PFSK-1 (cell line): ENCODE measurements around the gene BTG1.

ENCODE experiments used
- FOXP2 ChIP-seq: optimal IDR thresholded peaks from 2 replicates; pipeline ENCODE3; 2011; ENCODE audit warnings: borderline replicate concordance, control low read depth, inconsistent platforms; ENCODE audit not compliant: insufficient read depth; ENCODE audit errors: extremely low read length, extremely low read depth
- POLR2AphosphoS5 ChIP-seq: IDR thresholded peaks from 2 replicates; pipeline ENCODE4 v1.6.1; 2012; ENCODE audit warnings: low read depth, mild to moderate bottlenecking, control low read depth, low read length, moderate library complexity
- SIN3A ChIP-seq: IDR thresholded peaks from 2 replicates; pipeline ENCODE4 v1.6.1; 2012; ENCODE audit warnings: mild to moderate bottlenecking, low read length, moderate library complexity, borderline replicate concordance; ENCODE audit not compliant: insufficient read depth
- TAF1 ChIP-seq: IDR thresholded peaks from 2 replicates; pipeline ENCODE4 v1.6.1; 2012; ENCODE audit warnings: low read length, control low read depth, borderline replicate concordance; ENCODE audit not compliant: insufficient read depth
- TF ChIP-seq, protein P1 (sequence below), 2 experiments: IDR thresholded peaks; 2 replicates each; pipeline versions ENCODE4 v1.6.1 to v1.8.0; 2011 to 2012; ENCODE audit warnings: low read depth in 2 of 2, low read length in 2 of 2, control low read depth in 1 of 2, inconsistent platforms in 1 of 2, mild to moderate bottlenecking in 1 of 2, moderate library complexity in 1 of 2; ENCODE audit not compliant: insufficient read depth in 1 of 2

The BTG1 gene

DNA sequence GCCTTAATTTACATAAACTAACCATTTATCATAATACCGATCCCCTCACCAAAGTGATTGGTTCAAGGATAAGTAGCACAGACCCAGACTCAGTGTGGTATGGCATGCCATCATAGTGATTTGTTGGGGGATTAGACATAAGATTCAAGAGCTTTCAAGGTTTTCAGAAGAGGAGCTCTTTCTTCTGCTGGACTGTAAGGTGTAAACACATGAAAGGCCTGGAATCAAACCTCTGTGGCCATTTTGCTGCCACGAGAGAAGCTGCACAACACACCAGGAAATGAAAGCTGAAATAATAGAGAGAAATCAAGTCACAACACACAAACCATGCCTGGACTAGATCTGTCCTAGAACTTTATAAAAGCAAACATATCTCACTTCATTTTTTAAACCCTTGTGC, 30.8 kb downstream of the BTG1 start:
- TF ChIP-seq, protein P1, sequence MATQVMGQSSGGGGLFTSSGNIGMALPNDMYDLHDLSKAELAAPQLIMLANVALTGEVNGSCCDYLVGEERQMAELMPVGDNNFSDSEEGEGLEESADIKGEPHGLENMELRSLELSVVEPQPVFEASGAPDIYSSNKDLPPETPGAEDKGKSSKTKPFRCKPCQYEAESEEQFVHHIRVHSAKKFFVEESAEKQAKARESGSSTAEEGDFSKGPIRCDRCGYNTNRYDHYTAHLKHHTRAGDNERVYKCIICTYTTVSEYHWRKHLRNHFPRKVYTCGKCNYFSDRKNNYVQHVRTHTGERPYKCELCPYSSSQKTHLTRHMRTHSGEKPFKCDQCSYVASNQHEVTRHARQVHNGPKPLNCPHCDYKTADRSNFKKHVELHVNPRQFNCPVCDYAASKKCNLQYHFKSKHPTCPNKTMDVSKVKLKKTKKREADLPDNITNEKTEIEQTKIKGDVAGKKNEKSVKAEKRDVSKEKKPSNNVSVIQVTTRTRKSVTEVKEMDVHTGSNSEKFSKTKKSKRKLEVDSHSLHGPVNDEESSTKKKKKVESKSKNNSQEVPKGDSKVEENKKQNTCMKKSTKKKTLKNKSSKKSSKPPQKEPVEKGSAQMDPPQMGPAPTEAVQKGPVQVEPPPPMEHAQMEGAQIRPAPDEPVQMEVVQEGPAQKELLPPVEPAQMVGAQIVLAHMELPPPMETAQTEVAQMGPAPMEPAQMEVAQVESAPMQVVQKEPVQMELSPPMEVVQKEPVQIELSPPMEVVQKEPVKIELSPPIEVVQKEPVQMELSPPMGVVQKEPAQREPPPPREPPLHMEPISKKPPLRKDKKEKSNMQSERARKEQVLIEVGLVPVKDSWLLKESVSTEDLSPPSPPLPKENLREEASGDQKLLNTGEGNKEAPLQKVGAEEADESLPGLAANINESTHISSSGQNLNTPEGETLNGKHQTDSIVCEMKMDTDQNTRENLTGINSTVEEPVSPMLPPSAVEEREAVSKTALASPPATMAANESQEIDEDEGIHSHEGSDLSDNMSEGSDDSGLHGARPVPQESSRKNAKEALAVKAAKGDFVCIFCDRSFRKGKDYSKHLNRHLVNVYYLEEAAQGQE (IDR thresholded peaks at IDR 0.05; ENCODE audit: insufficient read depth in 1 of 2, low read depth in 2 of 2, low read length in 2 of 2) = no peak
- TF ChIP-seq SIN3A = no peak
- TF ChIP-seq FOXP2 = no peak
- TF ChIP-seq TAF1 = no peak
- TF ChIP-seq POLR2AphosphoS5 = no peak

DNA sequence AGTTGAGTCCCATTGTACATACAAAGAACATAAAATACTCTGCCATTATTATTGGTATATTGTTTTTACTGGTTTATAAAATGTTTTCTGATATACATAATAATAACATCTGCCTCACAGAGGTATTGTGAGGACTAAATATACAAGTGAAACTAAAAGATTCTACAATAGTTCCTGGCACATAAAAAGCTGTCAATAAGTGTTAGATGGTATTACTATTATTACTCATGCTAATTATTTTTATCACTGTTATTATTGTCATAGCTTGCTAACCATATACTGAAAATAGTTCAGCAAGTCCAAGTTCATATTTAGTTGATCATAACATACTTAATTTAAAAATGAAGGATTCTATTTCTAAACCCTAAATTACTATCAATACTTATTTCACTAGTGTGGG, 34.4 kb downstream of the BTG1 start:
- no peak for TF ChIP-seq TAF1
- no peak for TF ChIP-seq FOXP2
- TF ChIP-seq SIN3A = no peak
- TF ChIP-seq, protein P1 (IDR thresholded peaks at IDR 0.05; ENCODE audit: insufficient read depth in 1 of 2, low read depth in 2 of 2, low read length in 2 of 2) = no peak
- no peak for TF ChIP-seq POLR2AphosphoS5

DNA sequence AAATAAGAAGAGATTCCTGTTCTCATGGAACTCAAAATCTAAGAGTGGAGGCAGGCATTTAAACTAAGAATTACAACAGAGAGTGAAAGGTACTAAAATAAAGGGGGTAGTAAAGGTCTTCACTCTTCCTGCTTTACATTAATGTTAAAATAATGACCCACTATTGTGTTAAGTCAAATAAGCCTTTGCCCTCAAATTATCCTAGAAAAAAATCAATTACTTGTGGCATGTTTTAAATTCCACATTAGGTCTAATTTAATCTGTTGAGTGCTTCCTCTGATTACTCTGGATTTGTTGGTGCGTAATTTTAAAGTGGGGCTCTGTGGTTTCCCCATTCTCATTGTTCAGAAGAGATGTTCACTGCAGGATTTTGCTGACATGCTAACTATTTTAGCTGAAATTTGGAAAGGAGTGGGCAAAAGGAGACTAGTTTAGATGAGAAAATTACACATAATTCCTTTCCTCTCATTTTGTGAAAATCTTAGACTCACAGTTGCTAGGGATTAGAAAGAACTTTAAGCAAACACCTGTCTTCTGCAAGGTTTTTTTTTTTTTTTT, 35.5 kb downstream of the BTG1 start:
- TF ChIP-seq SIN3A (no peak), TAF1 (no peak), FOXP2 (no peak), POLR2AphosphoS5 (no peak)
- TF ChIP-seq, protein P1 (IDR thresholded peaks at IDR 0.05; ENCODE audit: insufficient read depth in 1 of 2, low read depth in 2 of 2, low read length in 2 of 2) = no peak

DNA sequence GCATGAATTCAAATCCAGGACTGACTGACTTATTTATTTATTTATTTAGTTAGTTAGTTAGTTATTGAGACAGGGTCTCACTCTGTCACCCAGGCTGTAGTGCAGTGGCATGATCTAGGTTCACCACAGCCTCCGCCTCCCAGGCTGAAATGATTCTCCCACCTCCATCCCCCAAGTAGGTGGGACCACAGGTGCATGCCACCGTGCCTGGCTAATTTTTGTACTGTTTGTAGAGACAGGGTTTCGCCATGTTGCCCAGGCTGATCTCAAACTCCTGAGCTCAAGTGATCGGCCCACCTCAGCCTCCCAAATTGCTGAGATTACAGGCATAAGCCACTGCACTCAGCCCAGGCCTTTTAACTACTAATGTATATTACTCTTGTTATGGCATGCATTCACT, 36.0 kb downstream of the BTG1 start:
- TF ChIP-seq TAF1 (no peak), POLR2AphosphoS5 (no peak), SIN3A (no peak), FOXP2 (no peak)
- TF ChIP-seq, protein P1 (IDR thresholded peaks at IDR 0.05; ENCODE audit: insufficient read depth in 1 of 2, low read depth in 2 of 2, low read length in 2 of 2) = no peak

DNA sequence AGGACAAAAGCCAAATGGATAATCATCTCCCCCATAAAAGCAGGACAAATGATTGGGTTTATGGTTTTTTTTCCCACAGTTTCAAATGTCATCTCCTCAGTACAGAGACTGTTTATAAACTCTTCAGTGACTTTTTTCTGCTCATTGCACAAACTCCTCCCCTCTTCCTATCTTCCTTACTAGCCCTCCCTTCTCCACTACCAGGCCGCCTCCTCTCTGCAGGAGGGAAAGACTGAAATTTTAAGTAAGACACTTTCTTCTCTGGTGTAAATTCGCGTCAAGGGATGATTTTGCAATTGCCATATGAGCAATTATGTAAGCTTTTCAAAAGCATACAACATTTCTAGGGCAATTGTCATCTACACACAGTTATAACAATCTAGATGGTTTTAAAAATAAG, 37.0 kb downstream of the BTG1 start:
- TF ChIP-seq, protein P1 (IDR thresholded peaks at IDR 0.05; ENCODE audit: insufficient read depth in 1 of 2, low read depth in 2 of 2, low read length in 2 of 2) = no peak
- TF ChIP-seq TAF1 = no peak
